Effector CD4-positive, alpha-beta T cell (primary cell): ENCODE results near the gene MRRF.
A peak's percentile ranks its signal among the peaks of the same experiment; 100 is the strongest.

ENCODE experiments used
- DNase-seq: peaks from one replicate; pipeline ENCODE4 v3.0.0-alpha.2; 2020

MRRF gene

GRCh38 chr9:122228568-122229484 is 35.9 kb upstream of the MRRF start, which contains the start of gene LHX6:
Gene LHX6, minus strand, starts transcription at chr9:122228957. Its CDS starts 217 bp downstream, at chr9:122228740.
- no peak for DNase-seq

DNA sequence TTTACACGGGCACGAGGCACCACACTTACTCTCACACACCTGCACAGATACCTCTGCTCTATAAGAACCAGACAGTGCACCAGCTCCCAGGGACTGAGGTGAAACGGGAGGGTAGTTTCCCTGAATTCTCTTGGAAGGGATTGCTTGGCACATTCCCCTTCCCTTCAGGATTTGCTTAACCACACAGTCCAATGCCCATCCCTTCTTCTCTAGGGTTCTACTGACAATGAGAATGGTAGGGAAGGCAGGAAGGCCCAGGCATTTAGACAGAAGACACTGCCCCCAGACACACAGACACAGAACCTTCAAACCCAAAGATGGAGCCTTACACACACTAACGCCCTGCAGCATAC is 35.2 kb upstream of the MRRF start:
- no peak for DNase-seq

- no peak for DNase-seq
These were observed 31.8 kb upstream of the MRRF start for GRCh38 chr9:122232796-122233306.

DNA sequence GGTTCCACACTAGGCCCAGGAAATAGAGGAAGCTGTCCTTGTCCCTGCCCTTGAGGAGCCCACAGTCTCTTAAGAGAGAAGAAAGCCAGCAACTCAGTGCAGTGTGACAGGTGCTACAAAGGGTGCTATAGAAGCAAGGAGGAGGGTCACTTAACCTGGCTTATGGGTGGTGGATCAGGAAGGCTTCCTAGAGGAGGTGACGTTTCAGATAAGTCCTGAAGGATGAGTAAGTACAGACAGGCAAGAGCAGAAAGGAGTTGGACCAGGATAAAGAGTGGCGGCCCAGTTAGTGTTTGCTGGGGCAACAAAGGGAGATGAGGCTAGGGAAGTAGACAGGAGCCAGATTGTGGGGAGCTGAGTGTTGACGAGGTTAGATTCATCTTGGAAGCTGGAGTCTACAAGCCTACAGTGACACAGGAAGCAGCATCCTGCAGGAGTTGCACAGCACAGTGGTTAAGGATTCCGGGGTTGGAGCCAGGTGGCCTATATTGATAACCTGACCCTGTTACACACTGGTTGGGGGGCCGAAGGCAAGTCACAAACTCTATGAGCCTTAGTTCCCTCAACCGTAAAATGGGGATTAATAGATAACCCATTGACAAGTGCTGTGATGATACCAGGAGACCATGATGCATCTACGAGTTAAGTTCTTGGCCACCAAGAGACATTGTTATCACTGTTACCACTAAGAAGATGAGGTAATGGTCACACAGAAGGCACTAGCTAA is 30.5 kb upstream of the MRRF start:
- no peak for DNase-seq

GRCh38 chr9:122236681-122237080 is 28.0 kb upstream of the MRRF start:
- no peak for DNase-seq

DNA sequence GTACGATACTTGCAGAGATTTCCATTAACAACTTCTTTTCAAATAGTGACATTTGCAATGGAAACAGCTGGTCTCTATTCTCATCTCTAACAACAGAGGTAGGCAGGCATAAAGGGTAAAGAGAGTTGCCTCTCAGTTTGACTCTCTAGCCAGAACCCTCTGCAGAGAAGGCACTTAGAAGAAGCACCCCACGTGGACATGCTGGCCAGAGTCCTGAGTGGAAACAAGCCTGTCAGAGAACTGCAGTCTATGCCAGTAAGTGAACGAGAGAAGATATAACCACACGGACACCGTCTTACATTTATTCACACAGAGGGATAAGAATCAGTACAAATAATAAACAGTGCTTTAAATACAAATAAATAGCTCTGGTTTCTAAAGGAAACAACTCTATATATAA is 25.0 kb upstream of the MRRF start:
- DNase-seq: no peak

DNA sequence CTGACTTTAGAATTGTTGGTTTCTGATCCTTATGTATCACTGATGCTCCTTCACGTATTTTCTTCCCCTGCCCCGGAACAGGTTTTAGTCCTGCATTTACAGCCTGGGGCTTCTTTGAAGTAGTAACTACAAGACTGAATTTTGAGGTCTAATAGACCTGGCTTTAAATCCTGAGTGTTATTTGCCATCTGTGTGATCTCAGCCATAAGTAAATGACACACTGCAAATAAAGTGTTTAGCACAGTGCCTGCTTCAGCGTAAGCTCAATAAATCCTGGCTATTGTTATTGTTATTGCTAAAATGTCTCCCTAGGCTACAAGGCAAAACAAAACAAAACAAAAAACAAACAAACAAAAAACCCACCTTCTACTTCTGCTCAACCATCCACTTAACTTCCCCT is 20.3 kb upstream of the MRRF start:
- DNase-seq: no peak

GRCh38 chr9:122246666-122247065 is 18.0 kb upstream of the MRRF start:
- DNase-seq: no peak

- no peak for DNase-seq
These were observed 16.2 kb upstream of the MRRF start for GRCh38 chr9:122248448-122248865.

DNA sequence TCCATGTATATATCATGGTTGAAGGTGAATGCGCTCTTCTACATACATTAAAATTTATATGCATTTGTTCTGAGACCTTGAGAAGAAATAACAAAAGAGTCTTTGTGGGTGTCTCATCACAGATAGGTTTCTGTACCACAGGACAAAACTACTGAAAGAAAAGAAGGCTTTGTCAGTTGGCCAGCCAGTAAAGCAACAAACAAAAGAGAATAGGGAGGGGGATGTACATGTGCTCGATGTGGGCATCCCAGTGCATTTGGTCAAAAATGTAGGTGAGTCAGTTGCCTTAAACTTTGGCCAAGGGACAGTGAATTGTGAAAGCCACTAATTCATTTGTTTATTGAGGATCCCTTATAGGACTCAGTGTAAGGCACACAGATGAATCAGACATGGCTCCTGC is 13.3 kb upstream of the MRRF start:
- DNase-seq: no peak

DNA sequence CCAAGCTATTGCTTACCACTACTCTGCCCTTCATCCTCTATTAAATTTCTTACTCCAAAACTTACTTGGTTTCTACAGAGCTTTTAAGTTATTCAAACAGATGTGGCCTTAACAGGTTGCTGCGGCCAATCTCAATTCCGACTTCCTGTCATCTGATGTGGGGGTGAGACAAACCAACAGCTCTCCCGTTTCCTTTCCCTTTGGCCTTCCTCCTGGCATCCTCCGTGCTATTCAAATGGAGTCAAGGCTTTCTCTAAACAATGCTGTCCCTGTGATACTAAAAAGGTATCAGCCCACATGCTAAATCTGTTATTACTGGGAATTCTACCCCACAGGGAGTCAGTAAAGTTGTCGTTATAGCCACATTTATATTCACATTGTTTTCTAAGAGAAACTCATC is 11.9 kb upstream of the MRRF start:
- DNase-seq: no peak

DNA sequence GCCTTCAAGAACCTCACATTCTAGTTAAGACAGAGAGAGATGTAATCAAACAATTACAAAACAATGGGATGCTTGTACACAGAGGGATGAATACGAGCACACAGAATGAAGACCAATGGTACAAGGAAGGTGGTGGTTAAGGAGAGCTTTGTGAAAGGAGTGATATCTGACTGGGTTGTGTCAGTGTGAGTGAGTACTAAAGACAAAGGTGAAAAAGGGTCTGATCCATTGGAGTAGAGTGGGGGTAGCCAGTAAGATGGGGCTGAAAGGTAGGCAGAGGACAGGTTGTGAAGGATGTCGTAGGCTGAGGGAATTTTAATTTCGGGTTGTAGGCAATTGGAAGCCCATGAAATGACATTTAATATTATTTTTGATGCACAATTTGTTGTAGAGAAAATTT is 9.9 kb upstream of the MRRF start:
- DNase-seq: no peak

- no peak for DNase-seq
These were observed 8.5 kb upstream of the MRRF start for GRCh38 chr9:122256206-122256605.

GRCh38 chr9:122258886-122259415 is 5.7 kb upstream of the MRRF start:
- DNase-seq: no peak

DNA sequence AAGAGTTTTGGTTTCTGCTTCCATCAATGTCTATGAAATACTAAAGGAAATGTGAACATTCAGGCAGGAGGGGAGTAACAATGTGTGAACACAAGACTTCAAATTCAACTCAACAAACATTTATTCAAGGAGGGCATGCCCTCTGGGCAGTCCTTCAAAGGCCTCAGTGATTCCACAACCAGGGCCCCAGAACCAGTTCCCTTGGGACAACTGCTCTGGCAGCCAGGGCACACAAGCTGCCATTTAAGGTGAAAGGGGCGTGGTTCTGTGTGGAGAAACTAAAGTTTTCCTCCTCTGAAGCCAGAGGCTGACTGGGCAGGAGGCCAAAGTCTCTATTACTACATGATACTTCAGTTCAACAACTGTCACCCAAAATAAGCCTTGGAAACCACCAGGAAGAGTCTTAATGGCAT is 3.2 kb upstream of the MRRF start:
- no peak for DNase-seq

DNA sequence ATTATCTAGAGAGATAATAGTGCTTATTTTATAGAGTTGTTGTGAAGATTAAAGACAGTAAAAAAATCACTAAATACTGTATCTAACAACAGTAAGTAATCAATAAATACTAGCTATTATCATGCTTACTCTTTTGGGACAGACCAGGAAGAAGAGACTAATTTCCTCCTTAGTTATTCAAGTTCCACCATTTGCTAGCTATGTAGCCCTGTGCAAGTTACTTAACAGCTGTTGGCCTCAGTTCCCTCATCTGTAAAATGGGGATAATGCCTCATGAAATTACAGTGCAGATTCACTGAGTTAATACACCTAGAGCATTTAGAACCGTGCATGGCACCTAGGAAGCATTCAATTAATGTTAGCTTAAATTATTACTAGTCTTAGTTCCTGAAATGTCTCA is 2.6 kb upstream of the MRRF start:
- no peak for DNase-seq

DNA sequence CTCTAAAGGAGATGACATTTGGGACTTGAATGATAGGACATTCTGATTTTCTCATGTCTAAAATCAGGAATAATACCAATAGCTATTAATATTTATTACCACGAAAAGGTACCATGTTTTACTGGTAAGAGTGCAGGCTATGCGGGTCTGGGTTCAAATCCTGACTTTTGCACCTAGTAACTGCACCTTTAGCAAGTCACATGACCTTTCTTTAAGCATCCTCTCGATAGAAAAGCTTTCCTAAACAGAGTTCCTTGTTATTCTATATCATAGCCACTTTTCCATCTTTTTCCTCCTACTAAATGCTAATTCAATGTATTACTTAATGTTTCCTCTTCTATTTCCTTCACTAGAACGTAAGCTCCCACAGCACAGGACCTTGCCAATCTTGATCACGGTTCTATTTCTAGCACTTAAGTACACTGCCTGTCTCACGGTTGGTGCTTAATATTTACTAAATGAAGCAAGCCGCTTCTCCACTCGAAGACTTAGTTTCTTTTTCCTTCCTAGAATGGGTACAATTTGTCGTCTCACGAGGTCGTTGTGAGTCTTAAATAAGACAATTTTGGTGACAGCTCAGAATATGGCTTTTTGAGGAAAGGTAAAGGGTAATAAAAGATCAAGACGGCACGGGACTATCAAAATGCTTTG is 858 bp upstream of the MRRF start:
- DNase-seq: no peak

DNA sequence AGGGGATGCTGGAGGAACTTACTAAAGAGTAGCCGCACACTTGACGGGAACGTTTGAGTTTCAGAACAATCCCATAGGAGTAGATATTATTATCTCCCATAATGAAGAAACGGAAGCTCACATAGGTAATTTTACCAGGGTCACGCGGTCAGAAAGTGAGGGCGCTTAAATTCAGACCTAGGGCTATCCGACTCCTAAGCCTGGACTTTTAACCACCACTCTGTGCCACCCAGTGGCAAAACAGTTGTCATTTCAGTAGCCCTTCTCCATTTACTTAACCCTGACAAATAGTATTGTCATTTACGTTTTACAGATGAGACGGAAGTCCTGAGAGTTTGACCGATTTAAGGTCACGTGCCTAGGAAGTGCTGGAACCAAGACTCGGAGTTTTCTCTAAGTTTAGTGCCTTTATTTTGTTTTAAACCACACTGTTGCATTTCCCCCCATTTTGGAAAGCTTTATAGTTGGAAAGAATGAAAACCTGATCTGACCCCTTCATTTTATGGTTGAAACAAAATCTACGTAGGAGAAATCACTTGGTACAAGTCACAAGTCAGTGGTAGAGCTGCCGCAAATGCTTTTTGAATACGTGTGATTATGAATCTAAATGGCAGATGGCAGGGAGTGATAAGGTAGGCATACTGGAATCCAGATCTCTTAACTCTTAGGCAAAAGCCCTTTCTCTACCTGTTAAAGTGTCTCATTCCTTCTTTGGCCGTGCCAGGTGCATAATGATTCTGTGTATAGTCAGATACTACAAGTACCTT is 650 bp downstream of the MRRF start:
- peak; percentile 2 for DNase-seq

GRCh38 chr9:122268041-122268814 is 3.5 kb downstream of the MRRF start:
- DNase-seq: no peak

GRCh38 chr9:122274055-122274454 is 9.4 kb downstream of the MRRF start:
- no peak for DNase-seq

DNA sequence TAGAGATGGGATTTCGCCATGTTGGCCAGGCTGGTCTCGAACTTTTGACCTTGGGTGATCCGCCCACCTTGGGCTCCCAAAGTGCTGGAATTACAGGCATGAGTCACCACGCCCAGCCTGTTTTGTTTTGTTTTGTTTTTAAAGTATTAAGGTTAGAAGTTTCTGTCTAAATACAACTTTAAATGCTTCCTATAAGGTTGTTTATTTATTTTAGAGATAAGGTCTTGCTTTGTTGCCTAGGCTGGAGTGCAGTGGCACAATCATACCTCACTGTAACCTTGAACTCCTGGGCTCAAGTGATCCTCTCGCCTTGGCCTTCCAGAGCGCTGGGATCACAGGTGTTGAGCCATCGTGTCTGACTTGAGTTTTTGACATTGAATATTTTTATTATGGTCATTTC is 11.4 kb downstream of the MRRF start:
- no peak for DNase-seq
